OCI-LY7 (cell line): ENCODE measurements around the gene ADCY5.

Experiments used
- CTCF ChIP-seq: fragments of 200-600 bp; sonication (generic); conservative IDR thresholded peaks from 2 replicates; pipeline ENCODE4 v1.5.1; 2014; ENCODE audit warnings: mild to moderate bottlenecking, antibody characterized with exemption, low read length, moderate library complexity, mixed read lengths
- EZH2phosphoT487 ChIP-seq: fragments of 200-600 bp; sonication (generic); IDR thresholded peaks from 2 replicates; pipeline ENCODE4 v1.6.1; 2018; ENCODE audit warnings: low read depth, borderline replicate concordance, mild to moderate bottlenecking, mixed run types, antibody characterized with exemption, low read length, moderate library complexity, mixed read lengths

GRCh38 chr3:123392871-123393620 lies 55.8 kb downstream of the ADCY5 start:
- TF ChIP-seq CTCF (no peak), EZH2phosphoT487 (no peak)
